Measurements from ENCODE around the gene SPOCK1.

The SPOCK1 gene

GRCh38 chr5:137491121-137491520, 8.0 kb downstream of the SPOCK1 start:
- no peak for DNase-seq

DNA sequence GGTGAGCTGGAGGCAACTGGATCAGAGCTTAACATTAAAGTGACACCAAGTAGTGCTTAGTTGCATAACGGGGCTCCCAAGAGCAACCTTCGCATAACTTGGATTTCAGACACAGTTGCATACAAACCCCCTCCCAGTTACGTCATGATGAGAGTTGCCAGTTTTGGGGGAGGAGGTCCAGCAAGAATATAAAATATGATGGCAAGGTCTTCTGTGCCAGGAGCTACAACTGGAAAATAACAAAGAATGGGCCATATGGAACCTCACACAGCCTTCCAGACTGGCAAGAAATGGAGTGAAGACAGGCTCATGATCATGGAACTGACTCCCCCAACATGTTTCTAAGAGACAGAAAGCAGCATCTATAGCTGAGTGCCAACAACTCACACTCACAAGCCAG, 8.5 kb downstream of the SPOCK1 start:
- DNase-seq: no peak

- DNase-seq: no peak
Observed at GRCh38 chr5:137488974-137489373, 10.2 kb downstream of the SPOCK1 start.

GRCh38 chr5:137488516-137488915, 10.6 kb downstream of the SPOCK1 start:
- no peak for DNase-seq

DNA sequence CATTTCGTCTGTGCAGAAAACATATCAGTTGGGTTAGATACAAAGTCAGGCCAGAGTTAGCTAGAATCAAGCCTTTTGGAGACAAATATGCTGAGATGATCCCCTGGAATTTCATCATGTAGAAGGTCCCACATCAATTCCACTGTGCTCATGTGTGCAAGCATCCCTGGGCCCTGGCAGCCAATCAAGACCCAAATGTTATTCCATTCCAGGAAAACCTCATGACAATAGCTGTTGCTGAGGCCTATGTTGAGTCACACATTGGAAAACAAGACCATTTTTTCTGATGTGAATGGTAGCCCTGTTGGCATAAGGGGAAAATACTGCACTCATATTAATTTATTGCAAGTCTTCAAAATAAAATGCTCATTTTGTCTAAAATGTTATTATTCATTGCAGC, 11.5 kb downstream of the SPOCK1 start:
- no peak for DNase-seq

DNA sequence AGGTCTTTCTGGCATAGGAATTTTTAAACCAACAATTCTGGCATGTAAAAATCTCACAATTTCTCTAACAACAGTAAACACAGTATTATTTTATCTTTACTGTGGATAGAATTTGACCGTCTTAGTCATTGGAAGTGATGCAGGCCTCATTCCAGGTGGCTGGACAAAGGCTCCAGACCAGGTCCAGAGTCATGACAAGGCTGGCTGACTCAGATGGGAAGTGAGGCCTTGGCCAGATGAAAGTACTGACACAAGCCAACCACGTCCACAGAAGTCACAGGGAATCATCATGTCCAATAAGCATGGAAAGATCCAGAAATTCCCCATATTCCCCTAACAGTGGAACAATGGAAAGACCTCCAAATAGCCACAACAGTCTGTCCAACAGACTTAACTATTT, 12.4 kb downstream of the SPOCK1 start:
- DNase-seq: no peak

- DNase-seq: no peak
Observed at GRCh38 chr5:137481596-137481995, 17.5 kb downstream of the SPOCK1 start.

DNA sequence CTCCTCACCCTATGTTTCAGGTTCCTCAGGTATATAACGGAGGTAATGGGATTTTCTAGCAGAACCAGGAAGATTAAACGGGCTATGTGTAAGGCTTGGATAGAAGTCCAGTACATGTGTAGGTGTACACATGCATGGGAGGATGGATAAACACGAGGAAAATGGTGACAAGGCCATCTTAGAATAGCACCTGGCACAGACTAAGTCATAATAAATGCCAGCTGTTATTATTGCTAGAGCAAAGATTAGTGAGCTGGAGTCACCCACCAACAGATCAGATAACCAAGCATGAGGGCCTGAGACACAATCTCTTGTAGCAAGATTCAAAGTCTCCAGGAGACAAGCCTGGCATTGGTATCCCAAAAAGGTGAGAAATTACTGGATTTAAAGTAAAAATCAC, 21.1 kb downstream of the SPOCK1 start:
- no peak for DNase-seq

GRCh38 chr5:137470921-137471220, 28.3 kb downstream of the SPOCK1 start:
- DNase-seq: no peak

GRCh38 chr5:137470111-137470920, 28.8 kb downstream of the SPOCK1 start:
- no peak for DNase-seq

- no peak for DNase-seq
Observed at GRCh38 chr5:137466889-137467288, 32.2 kb downstream of the SPOCK1 start.

GRCh38 chr5:137465930-137466329, 33.2 kb downstream of the SPOCK1 start:
- no peak for DNase-seq

GRCh38 chr5:137462816-137463520, 36.2 kb downstream of the SPOCK1 start:
- DNase-seq: no peak

GRCh38 chr5:137462265-137462590, 36.9 kb downstream of the SPOCK1 start:
- DNase-seq: no peak

- DNase-seq: no peak
Observed at GRCh38 chr5:137461391-137462264, 37.5 kb downstream of the SPOCK1 start.

GRCh38 chr5:137454671-137455070, 44.5 kb downstream of the SPOCK1 start:
- no peak for DNase-seq

- DNase-seq: no peak
Observed at GRCh38 chr5:137453483-137454080, 45.5 kb downstream of the SPOCK1 start.

DNA sequence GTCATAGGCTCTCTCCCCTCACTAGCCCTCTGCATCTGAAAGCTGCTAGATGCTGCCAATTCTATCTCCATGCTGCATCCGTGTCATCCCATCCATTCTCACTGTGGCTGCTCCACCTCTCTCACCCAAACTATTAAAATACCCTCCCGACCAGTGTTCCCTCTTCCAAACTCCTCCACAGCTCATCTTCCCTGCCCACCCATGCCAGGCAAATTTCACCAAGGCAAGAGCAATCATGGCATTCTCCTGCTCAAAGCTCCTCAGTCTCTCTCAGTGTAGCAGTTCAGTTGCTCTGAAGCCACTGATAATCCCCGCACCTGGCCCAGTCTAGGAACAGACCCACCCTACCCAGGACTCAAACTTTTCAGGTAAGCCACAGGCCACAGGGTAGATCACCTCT, 48.4 kb downstream of the SPOCK1 start:
- DNase-seq: no peak

GRCh38 chr5:137448868-137449267, 50.3 kb downstream of the SPOCK1 start:
- DNase-seq: no peak

DNA sequence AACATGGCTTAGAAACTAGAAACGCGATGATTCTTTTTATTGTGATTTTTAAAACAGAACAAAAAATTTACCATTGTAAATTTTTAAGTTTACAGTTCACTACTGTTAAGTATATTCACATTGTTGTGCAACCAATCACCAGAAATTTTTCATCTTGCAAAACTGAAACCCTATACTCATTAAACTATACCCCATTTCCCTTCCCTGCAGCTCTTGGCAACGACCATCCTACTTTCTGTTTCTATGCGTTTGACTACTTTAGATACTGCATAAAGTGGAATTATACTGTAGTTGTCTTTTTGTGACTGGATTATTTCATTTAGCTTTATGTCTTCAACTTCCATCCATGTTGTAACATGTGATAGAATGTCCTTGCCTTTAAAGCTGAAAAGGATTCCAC, 52.5 kb downstream of the SPOCK1 start:
- peak in 1 of 5 donors; percentile 22 for DNase-seq

DNA sequence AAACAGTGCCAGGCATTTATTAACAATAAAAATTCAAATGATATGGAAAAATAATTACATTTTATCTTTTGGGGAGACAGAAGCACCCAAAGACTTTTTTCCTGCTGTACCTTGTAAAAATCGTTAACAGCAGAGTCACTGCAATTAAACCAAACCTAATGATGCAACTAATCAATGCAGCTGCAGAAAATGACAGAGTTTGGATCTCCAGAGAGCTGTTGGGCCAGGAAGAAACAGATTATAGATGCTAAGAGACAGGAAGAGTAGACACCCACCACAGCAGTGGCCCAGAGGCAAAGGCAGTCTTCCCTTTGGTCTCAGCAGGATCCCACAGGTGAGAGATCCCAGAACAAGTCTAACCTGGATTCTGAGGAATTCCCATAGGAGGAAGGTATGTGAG, 53.0 kb downstream of the SPOCK1 start:
- DNase-seq: no peak

GRCh38 chr5:137442660-137443059, 56.5 kb downstream of the SPOCK1 start:
- DNase-seq: no peak

GRCh38 chr5:137441476-137441875, 57.6 kb downstream of the SPOCK1 start:
- no peak for DNase-seq

Measured in T-helper 1 cell (primary cell).